ENCODE data around the gene RPTOR.

Gene RPTOR

DNA sequence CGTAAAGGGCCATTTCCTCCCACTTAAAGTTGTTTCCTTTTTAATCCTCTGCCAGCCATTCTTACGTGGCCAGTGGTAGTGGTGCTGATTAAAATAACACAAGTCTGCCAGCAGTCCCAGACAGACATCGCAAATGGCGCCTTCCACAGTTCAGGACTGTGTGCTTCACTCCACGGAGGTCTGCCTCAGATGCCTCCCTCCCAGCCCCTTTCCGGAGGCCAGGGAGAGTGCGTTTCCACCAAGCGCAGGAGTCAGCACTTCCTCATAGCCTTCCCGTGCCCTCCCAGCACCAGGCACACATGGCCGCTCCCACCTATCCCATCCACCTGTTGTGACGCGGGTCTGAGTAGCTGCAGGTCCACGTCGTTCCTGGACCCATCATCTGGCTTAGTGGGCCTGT, 205.6 kb downstream of the RPTOR start:
- H3K4me2 ChIP-seq (ENCODE audit: low read length): no peak overlapping the region; the same call in 1 of the 2 replicates
- peak overlapping the region; percentile 73 for H3K27ac ChIP-seq (ENCODE audit: low read depth, low read length, poor library complexity, severe bottlenecking)
- H3K27me3 ChIP-seq (ENCODE audit: insufficient read depth, low read length): no peaks in the 10 kb centered on the region

DNA sequence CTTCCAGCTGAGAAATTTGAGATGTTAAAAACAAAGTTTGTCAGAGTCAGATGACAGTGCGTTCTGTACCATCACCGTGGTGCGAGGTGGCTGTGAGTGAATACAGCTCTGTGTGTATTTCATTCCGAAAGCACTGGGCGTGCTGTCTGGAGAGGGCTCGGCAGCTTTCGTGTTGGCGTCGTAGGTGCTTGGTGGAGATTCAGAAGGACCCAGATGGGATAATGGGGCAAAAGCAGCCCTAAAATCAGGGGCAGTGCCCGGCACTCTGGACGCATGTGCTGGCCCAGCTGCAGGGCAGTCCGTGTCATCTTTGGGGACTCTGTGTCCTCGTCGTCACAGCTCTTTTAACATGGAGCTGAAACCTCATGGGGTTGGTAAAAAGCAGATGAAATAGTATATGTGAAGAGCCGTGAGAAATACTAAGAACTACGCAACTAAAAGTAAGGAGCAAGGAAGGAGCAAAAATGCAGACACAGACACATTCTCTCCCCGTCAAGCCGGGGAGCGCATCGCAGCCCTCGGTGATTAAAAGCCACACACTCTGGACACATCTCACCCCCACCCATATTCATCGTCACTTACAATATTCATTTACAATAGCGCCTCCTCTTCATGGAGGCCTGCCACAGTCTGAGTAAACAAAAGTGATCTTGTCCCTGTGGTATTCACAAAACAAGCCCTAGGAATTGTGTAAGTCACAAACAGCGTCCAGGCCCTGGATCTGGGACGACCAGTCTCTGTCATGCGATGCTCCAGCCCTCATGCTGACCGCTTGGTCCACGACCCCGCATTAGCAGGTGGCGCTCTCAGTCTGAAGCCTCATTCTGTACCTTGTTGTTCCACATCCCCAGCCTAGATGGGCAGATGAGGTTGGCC, 206.7 kb downstream of the RPTOR start:
- Histone ChIP-seq H3K36me3 (ENCODE audit: insufficient read depth, low read length) (peaks cover 82% of the 10 kb centered on the region), H3K27ac (ENCODE audit: low read depth, low read length, poor library complexity, severe bottlenecking) (peak overlapping the region; percentile 73), H3K9ac (ENCODE audit: low read length) (no peak overlapping the region; the same call in 1 of the 2 replicates), H4K20me1 (ENCODE audit: insufficient read depth, low read length) (no peaks in the 10 kb centered on the region), H3K79me2 (ENCODE audit: insufficient read depth, low read length) (no peaks in the 10 kb centered on the region), H3K4me1 (ENCODE audit: insufficient read depth, low read length, severe bottlenecking) (peaks cover 29% of the 10 kb centered on the region), H3K9me2 (ENCODE audit: low read depth, low read length) (no peaks in the 10 kb centered on the region), H3K27me3 (ENCODE audit: insufficient read depth, low read length) (no peaks in the 10 kb centered on the region), H3K4me3 (ENCODE audit: low read depth, low read length, poor library complexity, severe bottlenecking) (no peak overlapping the region), H2AFZ (ENCODE audit: low read length) (no peak overlapping the region), H3K4me2 (ENCODE audit: low read length) (no peak overlapping the region), H3F3A (ENCODE audit: insufficient read depth, low read length) (no peaks in the 10 kb centered on the region), H3K9me3 (ENCODE audit: low read length) (no peaks in the 10 kb centered on the region)
- TF ChIP-seq, protein P1, sequence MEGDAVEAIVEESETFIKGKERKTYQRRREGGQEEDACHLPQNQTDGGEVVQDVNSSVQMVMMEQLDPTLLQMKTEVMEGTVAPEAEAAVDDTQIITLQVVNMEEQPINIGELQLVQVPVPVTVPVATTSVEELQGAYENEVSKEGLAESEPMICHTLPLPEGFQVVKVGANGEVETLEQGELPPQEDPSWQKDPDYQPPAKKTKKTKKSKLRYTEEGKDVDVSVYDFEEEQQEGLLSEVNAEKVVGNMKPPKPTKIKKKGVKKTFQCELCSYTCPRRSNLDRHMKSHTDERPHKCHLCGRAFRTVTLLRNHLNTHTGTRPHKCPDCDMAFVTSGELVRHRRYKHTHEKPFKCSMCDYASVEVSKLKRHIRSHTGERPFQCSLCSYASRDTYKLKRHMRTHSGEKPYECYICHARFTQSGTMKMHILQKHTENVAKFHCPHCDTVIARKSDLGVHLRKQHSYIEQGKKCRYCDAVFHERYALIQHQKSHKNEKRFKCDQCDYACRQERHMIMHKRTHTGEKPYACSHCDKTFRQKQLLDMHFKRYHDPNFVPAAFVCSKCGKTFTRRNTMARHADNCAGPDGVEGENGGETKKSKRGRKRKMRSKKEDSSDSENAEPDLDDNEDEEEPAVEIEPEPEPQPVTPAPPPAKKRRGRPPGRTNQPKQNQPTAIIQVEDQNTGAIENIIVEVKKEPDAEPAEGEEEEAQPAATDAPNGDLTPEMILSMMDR (IDR thresholded peaks at IDR 0.05; ENCODE audit: low read length): peak; percentile 5; the same call in 1 of the 2 replicates
- TF ChIP-seq EZH2 (IDR thresholded peaks at IDR 0.05; ENCODE audit: borderline replicate concordance, low read length): no peak

More for the DNA sequence above, 205.6 kb downstream of the RPTOR start:
- no peaks in the 10 kb centered on the region for H3F3A ChIP-seq (ENCODE audit: insufficient read depth, low read length)
- peaks cover 29% of the 10 kb centered on the region for H3K4me1 ChIP-seq (ENCODE audit: insufficient read depth, low read length, severe bottlenecking)
- peaks cover 78% of the 10 kb centered on the region for H3K36me3 ChIP-seq (ENCODE audit: insufficient read depth, low read length)
- no peaks in the 10 kb centered on the region for H4K20me1 ChIP-seq (ENCODE audit: insufficient read depth, low read length)
- peaks cover 4% of the 10 kb centered on the region; the same call in 1 of the 2 replicates for H3K79me2 ChIP-seq (ENCODE audit: insufficient read depth, low read length)
- no peak for TF ChIP-seq EZH2 (IDR thresholded peaks at IDR 0.05; ENCODE audit: borderline replicate concordance, low read length)
- TF ChIP-seq, protein P1 (IDR thresholded peaks at IDR 0.05; ENCODE audit: low read length): no peak
- H3K4me3 ChIP-seq (ENCODE audit: low read depth, low read length, poor library complexity, severe bottlenecking): no peak overlapping the region
- no peak overlapping the region for H2AFZ ChIP-seq (ENCODE audit: low read length)
- H3K9me3 ChIP-seq (ENCODE audit: low read length): no peaks in the 10 kb centered on the region
- H3K9me2 ChIP-seq (ENCODE audit: low read depth, low read length): no peaks in the 10 kb centered on the region
- peak overlapping the region; percentile 34; the same call in 1 of the 2 replicates for H3K9ac ChIP-seq (ENCODE audit: low read length)

DNA sequence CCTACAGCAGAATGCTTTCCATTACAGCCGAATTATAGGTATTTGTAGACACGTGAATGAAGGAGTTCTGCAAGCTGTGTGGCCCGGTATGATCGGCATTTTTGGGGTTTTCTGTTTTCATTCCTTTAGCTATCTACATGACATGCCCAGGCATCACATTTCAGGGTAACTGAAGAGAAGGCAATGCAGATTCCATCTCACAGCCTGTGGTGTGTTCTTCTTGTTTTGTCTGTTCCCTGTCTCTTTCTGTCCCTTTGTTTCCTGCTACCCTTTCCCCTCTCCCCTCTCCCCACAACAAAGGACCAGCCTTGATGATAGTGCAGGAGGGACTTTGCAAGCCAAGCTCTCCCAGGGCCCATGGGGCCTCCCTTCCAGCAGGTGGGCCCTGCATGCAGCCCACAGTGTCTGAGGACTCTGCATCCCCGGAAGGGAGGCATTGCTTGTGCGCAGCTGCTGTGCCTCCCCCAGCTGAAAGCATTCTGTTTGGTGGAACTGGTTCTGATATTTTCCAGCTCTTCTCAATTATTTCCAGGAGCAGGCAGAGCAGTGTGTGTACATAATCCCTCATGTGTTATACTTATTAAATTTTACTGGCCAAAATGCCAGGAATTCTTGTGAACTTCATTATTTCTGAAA, 207.4 kb downstream of the RPTOR start:
- no peak overlapping the region; the same call in 1 of the 2 replicates for H3K9ac ChIP-seq (ENCODE audit: low read length)
- H4K20me1 ChIP-seq (ENCODE audit: insufficient read depth, low read length): no peaks in the 10 kb centered on the region

More for the DNA sequence above, 207.4 kb downstream of the RPTOR start:
- no peak overlapping the region for H2AFZ ChIP-seq (ENCODE audit: low read length)
- peaks cover 33% of the 10 kb centered on the region for H3K4me1 ChIP-seq (ENCODE audit: insufficient read depth, low read length, severe bottlenecking)
- TF ChIP-seq, protein P1 (IDR thresholded peaks at IDR 0.05; ENCODE audit: low read length): no peak
- no peak for TF ChIP-seq EZH2 (IDR thresholded peaks at IDR 0.05; ENCODE audit: borderline replicate concordance, low read length)
- no peaks in the 10 kb centered on the region for H3K79me2 ChIP-seq (ENCODE audit: insufficient read depth, low read length)
- no peaks in the 10 kb centered on the region for H3F3A ChIP-seq (ENCODE audit: insufficient read depth, low read length)
- no peaks in the 10 kb centered on the region for H3K9me3 ChIP-seq (ENCODE audit: low read length)
- no peaks in the 10 kb centered on the region for H3K27me3 ChIP-seq (ENCODE audit: insufficient read depth, low read length)
- H3K36me3 ChIP-seq (ENCODE audit: insufficient read depth, low read length): peaks cover 81% of the 10 kb centered on the region
- H3K4me3 ChIP-seq (ENCODE audit: low read depth, low read length, poor library complexity, severe bottlenecking): no peak overlapping the region
- H3K4me2 ChIP-seq (ENCODE audit: low read length): no peak overlapping the region
- no peaks in the 10 kb centered on the region for H3K9me2 ChIP-seq (ENCODE audit: low read depth, low read length)
- peak overlapping the region; percentile 73 for H3K27ac ChIP-seq (ENCODE audit: low read depth, low read length, poor library complexity, severe bottlenecking)

All from OCI-LY1 (cell line).